Erythroblast (primary cell): ENCODE results near the gene RTP3.

Source experiments
- GATA1 ChIP-seq: IDR thresholded peaks from 2 replicates; pipeline ENCODE4 v1.6.1; 2011; ENCODE audit warnings: low read depth, mild to moderate bottlenecking, control low read depth, low read length, moderate library complexity
- POLR2A ChIP-seq: IDR thresholded peaks from 2 replicates; pipeline ENCODE4 v1.6.1; 2011; ENCODE audit warnings: mild to moderate bottlenecking, low read length

GRCh38 chr3:46488735-46489361, 8.9 kb upstream of the RTP3 start:
- no peak for TF ChIP-seq POLR2A
- no peak for TF ChIP-seq GATA1
